H1 (cell line): ENCODE data around the gene SMIM44. TPM values are rescaled to one million over a fixed set of nuclear protein-coding genes. Genes with fewer than 3 reads are reported as not detected.
"Not testable (repeated sequence)": the region's sequence is repeated elsewhere in the genome, so short reads cannot be mapped to it uniquely, and the experiment has no call there.

ENCODE experiments used
- CTCF ChIA-PET: fragments of 300-600 bp; sonication (Branson Sonifier 250); formaldehyde crosslinking; loops from one replicate; lab custom pipeline; 2021; ENCODE audit not compliant: partially characterized antibody; lab: Charles Lee
- POLR2A ChIA-PET: fragments of 300-600 bp; sonication (Branson Sonifier 250); formaldehyde crosslinking; loops from one replicate; lab custom pipeline; 2021; ENCODE audit warnings: inconsistent platforms; ENCODE audit not compliant: partially characterized antibody; lab: Charles Lee
- DNase-seq, 2 experiments: peaks; one replicate each; pipeline versions ENCODE4 v3.0.0 to v3.0.0-alpha.2; 2010 to 2022; ENCODE audit warnings: low spot score in 2 of 2, low read depth in 1 of 2, mixed read lengths in 1 of 2
- FAIRE-seq: peaks from 2 replicates; lab custom pipeline; 2011; peaks lifted over from hg19 to GRCh38; lab: Jason Lieb, UNC
- H2AFZ ChIP-seq: 2 replicates; pipeline ENCODE4 v1.8.1; 2012; ENCODE audit warnings: low read length, inconsistent platforms
- H2AK5ac ChIP-seq: 2 replicates; pipeline ENCODE4 v1.6.1; 2013; ENCODE audit warnings: low read depth, low read length
- H2BK120ac ChIP-seq: replicated peaks from 2 replicates; pipeline ENCODE3; 2013; ENCODE audit warnings: low read depth, low read length, inconsistent platforms
- H2BK12ac ChIP-seq: 2 replicates; pipeline ENCODE4 v1.6.1; 2013; ENCODE audit warnings: low read depth, low read length
- H2BK15ac ChIP-seq: 2 replicates; pipeline ENCODE4 v1.6.1; 2013; ENCODE audit warnings: low read length
- H2BK20ac ChIP-seq: 2 replicates; pipeline ENCODE4 v1.6.1; 2013; ENCODE audit warnings: low read length
- H2BK5ac ChIP-seq: 2 replicates; pipeline ENCODE4 v1.6.1; 2013; ENCODE audit warnings: low read depth, low read length
- H3K14ac ChIP-seq: 2 replicates; pipeline ENCODE4 v1.6.1; 2013; ENCODE audit warnings: inconsistent platforms; ENCODE audit not compliant: insufficient read length
- H3K18ac ChIP-seq: 2 replicates; pipeline ENCODE4 v1.6.1; 2013; ENCODE audit warnings: low read length; ENCODE audit errors: extremely low read depth
- H3K23ac ChIP-seq: 2 replicates; pipeline ENCODE4 v1.6.1; 2013; ENCODE audit warnings: inconsistent platforms; ENCODE audit not compliant: insufficient read length
- H3K23me2 ChIP-seq: 2 replicates; pipeline ENCODE4 v1.6.1; 2013; ENCODE audit warnings: low read depth, low read length
- H3K27ac ChIP-seq: 2 replicates; pipeline ENCODE4 v1.6.1; 2011; ENCODE audit warnings: low read depth, low read length, inconsistent platforms
- H3K27me3 ChIP-seq, 4 experiments: replicated peaks in 1 of 4; 1 replicate in 1 of 4; 2 replicates in 3 of 4; pipeline versions ENCODE4 v1.6.1 to v1.8.1; 2011 to 2013; ENCODE audit warnings: low read length in 3 of 4, mild to moderate bottlenecking in 3 of 4, inconsistent platforms in 2 of 4, mixed read lengths in 2 of 4, moderate library complexity in 1 of 4; ENCODE audit not compliant: control insufficient read depth in 3 of 4, insufficient read depth in 3 of 4; ENCODE audit errors: extremely low read depth in 1 of 4
- H3K36me3 ChIP-seq, 4 experiments: 2 replicates each; pipeline versions ENCODE4 v1.6.1 to v1.8.1; 2011 to 2013; ENCODE audit warnings: mild to moderate bottlenecking in 4 of 4, low read length in 3 of 4, moderate library complexity in 2 of 4, control low read depth in 1 of 4, inconsistent platforms in 1 of 4; ENCODE audit not compliant: insufficient read depth in 4 of 4, control insufficient read depth in 2 of 4
- H3K4ac ChIP-seq: replicated peaks from 2 replicates; pipeline ENCODE3; 2013; ENCODE audit warnings: low read length, low read depth, mixed read lengths, inconsistent platforms; ENCODE audit not compliant: insufficient read length
- H3K4me1 ChIP-seq, 4 experiments: replicated peaks in 1 of 4; 1 replicate in 1 of 4; 2 replicates in 3 of 4; pipeline versions ENCODE4 v1.6.1 to v1.8.1; 2011 to 2013; ENCODE audit warnings: low read length in 3 of 4, inconsistent platforms in 2 of 4, mixed read lengths in 1 of 4; ENCODE audit not compliant: insufficient read depth in 4 of 4, control insufficient read depth in 3 of 4
- H3K4me2 ChIP-seq, 2 experiments: 2 replicates each; pipeline versions ENCODE4 v1.6.1 to v1.8.1; 2011 to 2013; ENCODE audit warnings: low read depth in 2 of 2, low read length in 2 of 2, control low read depth in 1 of 2, inconsistent platforms in 1 of 2, mild to moderate bottlenecking in 1 of 2; ENCODE audit not compliant: insufficient read depth in 1 of 2
- H3K4me3 ChIP-seq, 4 experiments: fragments of 200-600, 300-600 bp in 1 of 4; sonication (generic), shearing (Covaris generic), sonication (Bioruptor Twin) in 1 of 4; 2 replicates each; pipeline versions ENCODE4 v1.5.1 to v1.8.1; 2011 to 2016; ENCODE audit warnings: low read length in 4 of 4, low read depth in 3 of 4, control low read depth in 2 of 4, inconsistent platforms in 2 of 4, mild to moderate bottlenecking in 2 of 4, mixed read lengths in 1 of 4, moderate library complexity in 1 of 4; ENCODE audit not compliant: insufficient read depth in 2 of 4; ENCODE audit errors: extremely low read depth in 1 of 4
- H3K56ac ChIP-seq: replicated peaks from 2 replicates; pipeline ENCODE3; 2013; ENCODE audit warnings: low read depth, mild to moderate bottlenecking, mixed read lengths, low read length, inconsistent platforms; ENCODE audit not compliant: insufficient read length
- H3K79me1 ChIP-seq: 2 replicates; pipeline ENCODE4 v1.6.1; 2013; ENCODE audit warnings: low read depth, low read length, control low read depth
- H3K79me2 ChIP-seq, 2 experiments: 2 replicates each; pipeline versions ENCODE4 v1.6.1 to v1.8.1; 2012 to 2013; ENCODE audit warnings: low read length in 2 of 2, mild to moderate bottlenecking in 2 of 2, inconsistent platforms in 1 of 2; ENCODE audit not compliant: insufficient read depth in 2 of 2, control insufficient read depth in 1 of 2
- H3K9ac ChIP-seq, 4 experiments: replicated peaks in 1 of 4; 1 replicate in 1 of 4; 2 replicates in 3 of 4; pipeline versions ENCODE4 v1.6.1 to v1.8.1; 2011 to 2013; ENCODE audit warnings: low read depth in 3 of 4, low read length in 3 of 4, control low read depth in 2 of 4, mild to moderate bottlenecking in 2 of 4, moderate library complexity in 2 of 4, inconsistent platforms in 1 of 4; ENCODE audit errors: extremely low read depth in 1 of 4
- H3K9me3 ChIP-seq, 2 experiments: 2 replicates each; pipeline versions ENCODE4 v1.6.1 to v1.8.1; 2012 to 2013; ENCODE audit warnings: mild to moderate bottlenecking in 2 of 2, moderate library complexity in 2 of 2, control low read depth in 1 of 2, inconsistent platforms in 1 of 2, low read depth in 1 of 2, low read length in 1 of 2, mixed read lengths in 1 of 2; ENCODE audit not compliant: insufficient read depth in 2 of 2
- H4K20me1 ChIP-seq, 2 experiments: replicated peaks in 1 of 2; 2 replicates each; pipeline versions ENCODE3 to v1.8.1; 2011 to 2013; ENCODE audit warnings: inconsistent platforms in 2 of 2, low read length in 2 of 2, mild to moderate bottlenecking in 1 of 2; ENCODE audit not compliant: insufficient read depth in 2 of 2, control insufficient read depth in 1 of 2
- H4K5ac ChIP-seq: 2 replicates; pipeline ENCODE4 v1.6.1; 2013; ENCODE audit warnings: low read length, low read depth, mixed read lengths, inconsistent platforms; ENCODE audit not compliant: insufficient read length
- H4K8ac ChIP-seq: 2 replicates; pipeline ENCODE4 v1.8.0; 2013; ENCODE audit warnings: mild to moderate bottlenecking, moderate library complexity, low read length, inconsistent platforms; ENCODE audit not compliant: insufficient read depth; ENCODE audit errors: extremely low read depth
- H4K91ac ChIP-seq: replicated peaks from 2 replicates; pipeline ENCODE3; 2013; ENCODE audit warnings: low read length, mixed read lengths, inconsistent platforms; ENCODE audit not compliant: insufficient read length
- ASH2L ChIP-seq: fragments of 200-600, 300-600 bp; sonication (generic); IDR thresholded peaks from one replicate; pipeline ENCODE4 v1.7.1; 2017; ENCODE audit warnings: low read length
- RFX5 ChIP-seq: IDR thresholded peaks from 2 replicates; pipeline ENCODE4 v1.6.1; 2011; ENCODE audit warnings: low read depth, low read length, improper control_type of control experiment, borderline replicate concordance
- SIN3A ChIP-seq, 2 experiments: IDR thresholded peaks in 1 of 2; conservative IDR thresholded peaks in 1 of 2; 2 replicates each; pipeline ENCODE4 v1.6.1; 2011 to 2012; ENCODE audit warnings: low read length in 2 of 2, improper control_type of control experiment in 1 of 2, low read depth in 1 of 2, mild to moderate bottlenecking in 1 of 2
- WGBS, 2 experiments: shearing (Covaris generic) in 1 of 2; methylation state at CpG; one replicate each; pipeline versions ENCODE4 v1.1.6 to v1.1.7; 2013 to 2015; ENCODE audit warnings: low lambda C conversion rate in 2 of 2, mixed read lengths in 2 of 2, inconsistent platforms in 1 of 2, low coverage in 1 of 2, missing lambda C conversion rate in 1 of 2; ENCODE audit not compliant: insufficient replicate concordance in 2 of 2, insufficient coverage in 1 of 2, insufficient read length in 1 of 2; ENCODE audit errors: extremely low coverage in 1 of 2, missing lambda C conversion rate in 1 of 2; 5-methylcytosine and 5-hydroxymethylcytosine counted together
- polyA plus RNA-seq, 7 experiments: library from polyadenylated mRNA; depleted of rRNA in 3 of 7; stranded (reverse) in 5 of 7; unstranded in 2 of 7; fragments of >200 nt in 5 of 7; fragments of 200-250 nt in 2 of 7; gene quantifications; 1 replicate in 5 of 7; 2 replicates in 1 of 7; 4 replicates in 1 of 7; pipeline versions ENCODE4 v1.2.1 to v1.2.3, GENCODE V29; 2011 to 2013; ENCODE audit warnings: missing spikeins in 2 of 7, mixed read lengths in 2 of 7
- total RNA-seq: library from RNA; stranded (reverse); fragmentation: NEBNext Ultra II Directional; extraction: Animal tissue kit (Norgen Biotek cat#: 25700); gene quantifications from 2 replicates; pipeline ENCODE4 v1.2.1, GENCODE V29; 2021

The SMIM44 gene
- total and polyA plus RNA-seq, 2 of the 8 experiments (the other 6 are each of a cell fraction or from before 2014, with no cell fraction given), result not detected

- no peak for TF ChIP-seq SIN3A (conservative IDR thresholded peaks at IDR 0.05 in 1 of 2, IDR thresholded peaks at IDR 0.05 in 1 of 2; ENCODE audit: low read depth in 1 of 2, low read length in 2 of 2)
- TF ChIP-seq RFX5, result no peak
- no peak for TF ChIP-seq ASH2L
Measured at GRCh38 chr19:3530389-3530788, 47.1 kb upstream of the SMIM44 start (continued).

- H4K91ac ChIP-seq, H3K27ac ChIP-seq, H3K4ac ChIP-seq, H3K56ac ChIP-seq, H2BK15ac ChIP-seq, H3K9ac ChIP-seq, H4K8ac ChIP-seq, H3K4me3 ChIP-seq, H3K9me3 ChIP-seq, H2BK12ac ChIP-seq, CTCF ChIA-PET, H2BK20ac ChIP-seq, H2BK120ac ChIP-seq, H3K79me1 ChIP-seq, H2BK5ac ChIP-seq, H3K18ac ChIP-seq, H3K4me2 ChIP-seq, H3K27me3 ChIP-seq, H2AFZ ChIP-seq, FAIRE-seq, POLR2A ChIA-PET, H4K20me1 ChIP-seq, H3K4me1 ChIP-seq, H3K23me2 ChIP-seq, H3K79me2 ChIP-seq, H4K5ac ChIP-seq, H3K14ac ChIP-seq, H2AK5ac ChIP-seq, H3K23ac ChIP-seq, DNase-seq: not testable (repeated sequence)
- 85% methylated on average over 7 of the region's 7 CpGs; no CpG with 5 or more reads in 1 of the 2 experiments for WGBS, 2 experiments
- H3K36me3 ChIP-seq, result peaks cover 7 to 34% (median 21%) of the 10 kb centered on the region in 4 experiments; a peak in 7 of 8 replicates
Measured at GRCh38 chr19:3529299-3529698, 46.1 kb upstream of the SMIM44 start.
